ENCODE measurements around the gene GHITM. TPM values are rescaled to one million over a fixed set of nuclear protein-coding genes. Genes with fewer than 3 reads are reported as not detected.

The GHITM gene
- total and polyA plus RNA-seq, 2 of the 13 experiments (the other 11 are each of a cell fraction or from before 2014, with no cell fraction given) = 163 to 212 TPM

DNA sequence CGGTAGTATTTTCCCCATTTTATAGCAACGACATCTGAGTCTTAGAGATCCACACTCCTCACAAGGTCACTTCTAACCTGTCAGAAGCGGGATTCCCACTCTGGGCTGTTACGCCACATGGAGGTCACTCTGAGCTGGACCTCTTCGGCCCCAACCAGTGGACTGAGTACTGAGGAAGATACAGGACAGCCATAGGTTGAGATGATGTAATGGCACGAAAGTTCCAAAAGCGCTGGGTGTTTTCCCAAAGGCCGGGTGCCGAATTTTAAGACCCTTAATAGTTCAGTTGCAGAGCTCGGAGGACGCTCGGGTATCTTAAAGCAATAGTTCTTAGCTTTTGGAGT is 699 bp downstream of the GHITM start (continued):
- TF ChIP-seq AFF4 (CRISPR knock-in tag; IDR thresholded peaks at IDR 0.05) = 0 out of 2 replicates have a peak, but pooled peaks have one; percentile 2
- TF ChIP-seq AKAP8 (CRISPR knock-in tag; IDR thresholded peaks at IDR 0.05) = no peak
- no peak for TF ChIP-seq ZBTB21 (CRISPR knock-in tag; IDR thresholded peaks at IDR 0.05)
- no peak for TF ChIP-seq GABPA (IDR thresholded peaks at IDR 0.05; ENCODE audit: low read depth, low read length)
- no peak for TF ChIP-seq GABPA (CRISPR knock-in tag; IDR thresholded peaks at IDR 0.05; ENCODE audit: low read depth)
- TF ChIP-seq ZNF501 (CRISPR knock-in tag; IDR thresholded peaks at IDR 0.05) = 0 out of 2 replicates have a peak, but pooled peaks have one; percentile 8
- TF ChIP-seq ATF4 (CRISPR knock-in tag; IDR thresholded peaks at IDR 0.05) = peak in 1 of 2 experiments; percentile 80; a peak in 2 of 4 replicates
- TF ChIP-seq MLLT10 (CRISPR knock-in tag; IDR thresholded peaks at IDR 0.05) = no peak
- TF ChIP-seq ZNF512 (CRISPR knock-in tag; IDR thresholded peaks at IDR 0.05) = no peak
- no peak for TF ChIP-seq ELF3 (CRISPR knock-in tag; IDR thresholded peaks at IDR 0.05)
- TF ChIP-seq ZNF652 (CRISPR knock-in tag; IDR thresholded peaks at IDR 0.05; ENCODE audit: borderline replicate concordance, low read depth) = no peak
- TF ChIP-seq HDAC1 (CRISPR knock-in tag; IDR thresholded peaks at IDR 0.05) = no peak
- TF ChIP-seq IRX3 (CRISPR knock-in tag; IDR thresholded peaks at IDR 0.05; ENCODE audit: borderline replicate concordance, low read depth) = no peak
- no peak for TF ChIP-seq RFX1 (IDR thresholded peaks at IDR 0.05)

All from HepG2 (cell line).